Regular cardiac myocyte (primary cell): ENCODE measurements around the gene KIF22. TPM values are rescaled to one million over a fixed set of nuclear protein-coding genes. Genes with fewer than 3 reads are reported as not detected.

Source experiments
- total RNA-seq: library from RNA; depleted of rRNA; stranded (reverse); fragments of >200 nt; gene quantifications from 2 replicates; pipeline ENCODE4 v1.2.3, GENCODE V29; 2014

KIF22 gene
- total RNA-seq: 15.2 and 94.1 TPM in 2 replicates

GRCh38 chr16:29790183-29790948 is at the start of gene KIF22:
KIF22 (plus strand) TSS chr16:29790751; CDS start chr16:29790760, 9 bp downstream.

GRCh38 chr16:29745853-29746345 is 44.7 kb upstream of the KIF22 start, which contains the start of gene C16orf54:
C16orf54 (minus strand) TSS chr16:29745990; CDS start chr16:29744951, 1,039 bp downstream.

GRCh38 chr16:29777576-29778350 is 12.8 kb upstream of the KIF22 start, which contains the start of gene ZG16:
ZG16 (plus strand) TSS chr16:29778256; CDS start chr16:29779267, 1,011 bp downstream.

GRCh38 chr16:29806099-29806579 is 15.6 kb downstream of the KIF22 start, which contains the start of gene MAZ:
MAZ (plus strand) TSS chr16:29806529; CDS start chr16:29806702, 173 bp downstream.

GRCh38 chr16:29811896-29812665 is 21.5 kb downstream of the KIF22 start, which contains the start of gene PRRT2:
PRRT2 (plus strand) TSS chr16:29812193; CDS start chr16:29813055, 862 bp downstream.

GRCh38 chr16:29815793-29816693 is 25.5 kb downstream of the KIF22 start, which contains the start of gene PAGR1:
PAGR1 (plus strand) TSS chr16:29816152; CDS start chr16:29816526, 374 bp downstream.

GRCh38 chr16:29820271-29820701 is 29.7 kb downstream of the KIF22 start, which contains the start of gene MVP:
MVP (plus strand) TSS chr16:29820462; CDS start chr16:29830550, 10,088 bp downstream.

Other genes with a start within 250 kb of the KIF22 start
- gene SPN, start 127.5 kb upstream of the KIF22 start, total RNA-seq: not detected in 2 replicates
- gene QPRT, start 111.6 kb upstream of the KIF22 start, total RNA-seq: 10.9 and 22.8 TPM in 2 replicates
- gene C16orf54, start 44.8 kb upstream of the KIF22 start, total RNA-seq: not detected in 2 replicates
- not detected in 2 replicates for gene ZG16, start 12.5 kb upstream of the KIF22 start, total RNA-seq
- 87.7 and 188 TPM in 2 replicates for gene MAZ, start 15.8 kb downstream of the KIF22 start, total RNA-seq
- gene PRRT2, start 21.4 kb downstream of the KIF22 start, total RNA-seq: 0.58 and 3.1 TPM in 2 replicates
- gene PAGR1, start 25.4 kb downstream of the KIF22 start, total RNA-seq: 12.7 and 32.4 TPM in 2 replicates
- gene MVP, start 29.7 kb downstream of the KIF22 start, total RNA-seq: 188 and 263 TPM in 2 replicates
- 86.8 and 102 TPM in 2 replicates for gene CDIPT, start 72.5 kb downstream of the KIF22 start, total RNA-seq
- 3.5 and 10.4 TPM in 2 replicates for gene SEZ6L2, start 108.8 kb downstream of the KIF22 start, total RNA-seq
- gene ASPHD1, start 109.7 kb downstream of the KIF22 start, total RNA-seq: 13.0 and 15.3 TPM in 2 replicates
- gene KCTD13, start 135.5 kb downstream of the KIF22 start, total RNA-seq: 5.2 and 7.0 TPM in 2 replicates
- gene TMEM219, start 171.3 kb downstream of the KIF22 start, total RNA-seq: 72.7 and 84.9 TPM in 2 replicates
- 54.1 and 74.6 TPM in 2 replicates for gene TAOK2, start 183.1 kb downstream of the KIF22 start, total RNA-seq
- 5.1 and 15.0 TPM in 2 replicates for gene HIRIP3, start 204.9 kb downstream of the KIF22 start, total RNA-seq
- 19.4 and 20.5 TPM in 2 replicates for gene INO80E, start 205.5 kb downstream of the KIF22 start, total RNA-seq
- under 0.01 TPM in 1 of 2 replicates, not detected in the other for gene DOC2A, start 220.3 kb downstream of the KIF22 start, total RNA-seq
- gene C16orf92, start 232.4 kb downstream of the KIF22 start, total RNA-seq: not detected in 2 replicates
- 0.19 TPM in 1 of 2 replicates, not detected in the other for gene TLCD3B, start 240.5 kb downstream of the KIF22 start, total RNA-seq